Esophagus squamous epithelium (tissue), 5 donors: Measurements from ENCODE around the gene CAMTA1. TPM values are rescaled to one million over a fixed set of nuclear protein-coding genes. Genes with fewer than 3 reads are reported as not detected.

Experiments used
- DNase-seq: peaks from one replicate; lab custom pipeline; 2025; lab: John Stamatoyannopoulos, UW
- H3K27ac ChIP-seq, 4 donors: fragments of 200-600 bp; sonication (generic); one replicate each; pipeline ENCODE4 v1.5.1; 2016 to 2019; ENCODE audit warnings: mild to moderate bottlenecking in 1 of 4
- H3K27me3 ChIP-seq, 4 donors: fragments of 200-600 bp; sonication (generic); 1 replicate in 3 of 4; 2 replicates in 1 of 4; pipeline versions ENCODE4 v1.5.1 to v1.6.0; 2017 to 2021; ENCODE audit warnings: antibody characterized with exemption in 1 of 4
- H3K36me3 ChIP-seq, 3 donors: fragments of 200-600 bp; sonication (generic); one replicate each; pipeline ENCODE4 v1.5.1; 2016 to 2019
- H3K4me1 ChIP-seq, 3 donors: fragments of 200-600 bp; sonication (generic); one replicate each; pipeline ENCODE4 v1.5.1; 2017 to 2019
- H3K4me3 ChIP-seq, 4 donors: fragments of 200-600 bp; sonication (generic); 1 replicate in 3 of 4; 2 replicates in 1 of 4; pipeline ENCODE4 v1.5.1; 2016 to 2019; ENCODE audit warnings: mild to moderate bottlenecking in 2 of 4, moderate library complexity in 1 of 4
- H3K9me3 ChIP-seq, 3 donors: fragments of 200-600 bp; sonication (generic); one replicate each; pipeline ENCODE4 v1.5.1; 2016 to 2019
- POLR2A ChIP-seq, 4 donors: fragments of 450-650 bp; IDR thresholded peaks; one replicate each; pipeline ENCODE4 v1.6.1; 2017; ENCODE audit warnings: antibody characterized with exemption in 4 of 4, mild to moderate bottlenecking in 4 of 4, moderate library complexity in 3 of 4
- WGBS, 2 donors: methylation state at CpG; one replicate each; pipeline ENCODE4 v1.1.5; 2018; 5-methylcytosine and 5-hydroxymethylcytosine counted together
- intact Hi-C: fragments of 100-400 bp; cut with DNase I; formaldehyde crosslinking; loops from one replicate; pipeline ENCODE4 v1.15.0; 2022
- total RNA-seq, 4 donors: library from RNA; depleted of rRNA; stranded (reverse); fragments of >200 nt; gene quantifications; one replicate each; pipeline ENCODE4 v1.1.0, GENCODE V29; 2016
- TF ChIP-seq, protein P1 (sequence below), 6 experiments: fragments of 450-650 bp in 4 of 6; fragments of 200-600 bp in 2 of 6; sonication (generic) in 2 of 6; IDR thresholded peaks; one replicate each; pipeline ENCODE4 v1.5.1; 2016 to 2019; ENCODE audit warnings: antibody characterized with exemption in 6 of 6, mild to moderate bottlenecking in 4 of 6, moderate library complexity in 4 of 6
- donor health status: DM: yes; HTN: yes; CAD: no.

Gene CAMTA1
- total RNA-seq, 4 donors from 2014 or later, result 31.3 to 77.4 (median 45.9) TPM

DNA sequence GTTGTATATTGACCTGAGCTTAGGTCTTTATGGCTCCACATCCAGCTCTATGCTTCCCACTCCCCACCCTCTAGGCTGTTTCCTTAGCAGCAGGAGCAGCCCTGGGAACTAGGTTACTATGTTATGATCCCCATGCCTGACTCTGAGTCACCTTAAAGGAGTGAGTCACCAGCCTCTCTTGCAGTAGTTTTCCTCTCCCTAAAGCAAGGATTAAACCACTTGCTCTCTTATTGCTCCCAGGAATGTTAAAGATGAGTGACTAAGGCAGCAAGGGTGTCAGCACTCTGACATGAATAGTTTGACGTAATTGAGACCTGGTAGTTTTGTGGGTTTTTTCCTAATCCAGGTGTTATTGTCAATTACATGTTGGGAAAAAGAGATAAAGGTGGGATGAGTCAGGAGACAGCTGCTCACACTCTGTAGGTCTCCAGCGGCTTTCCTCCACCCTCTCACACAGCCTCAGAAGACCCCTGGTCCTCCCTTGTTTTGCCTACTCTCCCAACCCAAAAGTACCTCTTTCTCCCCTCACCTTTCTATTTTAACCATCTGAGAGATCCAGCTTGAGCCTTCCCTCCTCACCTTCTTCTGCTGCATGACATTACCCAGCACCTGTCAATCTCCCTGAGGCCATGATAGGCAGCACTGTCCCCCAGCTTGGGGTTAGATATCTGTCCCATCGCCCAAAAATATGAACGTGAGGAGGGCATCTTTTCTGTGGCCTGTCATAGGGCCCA is 616.7 kb downstream of the CAMTA1 start:
- Histone ChIP-seq H3K4me1 (peaks cover 0 to 7% (median 7%) of the 10 kb centered on the region in 3 donors), H3K9me3 (peaks cover 0 to 10% (median 0%) of the 10 kb centered on the region in 3 donors), H3K4me3 (no peak overlapping the region), H3K27me3 (peaks cover 0 to 44% (median 0%) of the 10 kb centered on the region in 4 donors), H3K27ac (no peak overlapping the region), H3K36me3 (no peaks in the 10 kb centered on the region)
- no peak for DNase-seq
- TF ChIP-seq POLR2A (IDR thresholded peaks at IDR 0.05), result no peak
- TF ChIP-seq, protein P1, sequence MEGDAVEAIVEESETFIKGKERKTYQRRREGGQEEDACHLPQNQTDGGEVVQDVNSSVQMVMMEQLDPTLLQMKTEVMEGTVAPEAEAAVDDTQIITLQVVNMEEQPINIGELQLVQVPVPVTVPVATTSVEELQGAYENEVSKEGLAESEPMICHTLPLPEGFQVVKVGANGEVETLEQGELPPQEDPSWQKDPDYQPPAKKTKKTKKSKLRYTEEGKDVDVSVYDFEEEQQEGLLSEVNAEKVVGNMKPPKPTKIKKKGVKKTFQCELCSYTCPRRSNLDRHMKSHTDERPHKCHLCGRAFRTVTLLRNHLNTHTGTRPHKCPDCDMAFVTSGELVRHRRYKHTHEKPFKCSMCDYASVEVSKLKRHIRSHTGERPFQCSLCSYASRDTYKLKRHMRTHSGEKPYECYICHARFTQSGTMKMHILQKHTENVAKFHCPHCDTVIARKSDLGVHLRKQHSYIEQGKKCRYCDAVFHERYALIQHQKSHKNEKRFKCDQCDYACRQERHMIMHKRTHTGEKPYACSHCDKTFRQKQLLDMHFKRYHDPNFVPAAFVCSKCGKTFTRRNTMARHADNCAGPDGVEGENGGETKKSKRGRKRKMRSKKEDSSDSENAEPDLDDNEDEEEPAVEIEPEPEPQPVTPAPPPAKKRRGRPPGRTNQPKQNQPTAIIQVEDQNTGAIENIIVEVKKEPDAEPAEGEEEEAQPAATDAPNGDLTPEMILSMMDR (IDR thresholded peaks at IDR 0.05), result no peak
- WGBS, 2 donors, result 48 to 52% methylated on average over 4 of the region's 4 CpGs
- intact Hi-C loops, result no loop called here

DNA sequence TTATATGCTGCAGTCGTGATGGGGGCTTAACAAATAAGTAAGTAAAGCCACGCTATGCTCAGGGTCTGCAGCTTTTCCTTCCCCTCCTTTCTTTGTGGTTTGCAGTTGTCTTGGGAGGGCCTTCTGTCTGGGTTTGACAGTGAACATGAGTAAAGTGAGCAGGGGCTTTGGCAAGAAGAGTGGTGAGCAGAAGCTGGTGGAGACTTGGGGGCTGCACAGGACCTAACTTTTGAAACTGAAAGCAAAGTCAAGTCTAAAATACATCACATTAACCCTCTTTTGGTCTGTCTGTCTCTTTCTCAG is 617.2 kb downstream of the CAMTA1 start:
- peaks cover 0 to 10% (median 0%) of the 10 kb centered on the region in 3 donors for H3K9me3 ChIP-seq
- no peak for DNase-seq
- WGBS, 2 donors, result 92 to 93% methylated on average over 2 of the region's 2 CpGs
- H3K4me1 ChIP-seq, result peaks cover 0 to 7% (median 7%) of the 10 kb centered on the region in 3 donors
- H3K27me3 ChIP-seq, result peaks cover 0 to 44% (median 0%) of the 10 kb centered on the region in 4 donors
- no peaks in the 10 kb centered on the region for H3K36me3 ChIP-seq
- TF ChIP-seq, protein P1 (IDR thresholded peaks at IDR 0.05), result no peak
- no peak for TF ChIP-seq POLR2A (IDR thresholded peaks at IDR 0.05)
- intact Hi-C loops, result no loop called here
- no peak overlapping the region for H3K27ac ChIP-seq
- H3K4me3 ChIP-seq, result no peak overlapping the region

DNA sequence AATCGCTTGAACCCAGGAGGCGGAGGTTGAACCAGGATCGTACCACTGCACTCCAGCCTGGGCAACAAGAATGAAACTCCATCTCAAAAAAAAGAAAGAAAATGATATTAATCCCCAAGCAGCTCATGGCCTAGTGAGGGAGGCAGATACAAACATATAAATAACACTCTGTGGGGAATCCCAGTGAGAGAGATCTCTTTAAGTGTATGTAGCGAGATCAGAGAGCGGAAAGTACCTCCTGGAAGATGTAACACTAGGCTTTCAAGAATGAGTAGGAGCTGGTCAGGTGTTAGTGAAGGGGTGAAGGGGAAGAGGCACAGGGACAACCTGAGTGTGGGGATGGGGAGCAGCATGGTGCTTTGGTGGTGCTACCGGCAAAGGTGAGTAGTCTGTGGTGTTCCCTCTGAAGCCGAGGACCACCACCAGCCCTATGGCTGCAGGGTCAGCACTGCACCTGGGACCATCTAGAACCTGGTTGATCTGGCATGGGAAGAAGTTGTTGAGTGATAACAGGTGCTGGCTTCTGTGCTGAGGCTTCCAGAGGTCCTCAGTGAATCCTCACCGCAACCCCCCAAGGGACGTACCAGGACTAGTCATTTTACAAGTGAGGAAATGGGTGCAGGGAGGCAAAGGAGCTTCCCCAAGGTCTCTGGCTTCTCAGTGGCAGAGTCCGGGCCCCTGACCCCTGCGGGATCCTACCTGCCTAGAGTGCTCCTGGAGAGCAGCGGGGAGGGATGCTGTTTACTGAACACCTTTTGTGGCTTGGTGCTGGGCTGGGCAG is 618.2 kb downstream of the CAMTA1 start:
- Histone ChIP-seq H3K9me3 (peaks cover 0 to 10% (median 0%) of the 10 kb centered on the region in 3 donors), H3K27me3 (peaks cover 0 to 44% (median 0%) of the 10 kb centered on the region in 4 donors), H3K36me3 (no peaks in the 10 kb centered on the region), H3K4me3 (no peak overlapping the region), H3K27ac (no peak overlapping the region), H3K4me1 (peaks cover 0 to 7% (median 7%) of the 10 kb centered on the region in 3 donors)
- 82 to 95% methylated on average over 10 to 12 of the region's 12 CpGs for WGBS, 2 donors
- DNase-seq, result no peak
- intact Hi-C loops, result no loop called here
- no peak for TF ChIP-seq POLR2A (IDR thresholded peaks at IDR 0.05)

DNA sequence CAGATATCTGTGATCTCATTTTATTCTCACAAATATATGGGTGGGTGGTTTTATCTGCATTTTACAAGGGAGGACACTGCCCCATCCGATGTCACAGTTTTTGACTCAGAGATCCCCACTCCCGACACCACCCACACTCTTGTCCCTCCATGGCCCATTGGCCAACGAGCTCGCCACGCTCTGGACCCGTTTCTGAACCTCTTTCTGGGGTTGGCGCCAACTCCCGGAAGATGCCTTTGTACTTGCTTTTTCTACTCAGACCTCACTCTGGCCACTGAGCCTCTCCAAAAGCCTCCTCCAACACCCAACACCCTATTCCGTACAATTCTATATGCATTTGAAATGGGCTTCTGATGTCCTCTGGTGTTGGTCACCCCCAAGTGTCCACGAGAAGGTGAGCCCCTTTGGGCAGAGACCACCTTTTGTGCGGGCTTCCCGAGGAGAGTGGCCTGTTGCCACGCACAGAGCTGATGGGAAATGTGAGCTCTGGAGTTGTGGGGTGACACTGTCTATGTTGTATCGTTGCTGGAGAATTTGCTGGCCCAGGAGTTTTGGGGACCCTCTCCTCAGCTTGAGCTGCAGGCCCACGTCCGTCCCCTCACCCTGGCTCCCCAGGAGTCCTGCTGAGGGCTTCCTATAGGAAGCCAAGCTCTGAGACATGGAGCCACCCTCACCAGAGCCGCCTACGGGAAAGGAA is 618.9 kb downstream of the CAMTA1 start:
- DNase-seq, result no peak
- no peak overlapping the region for H3K27ac ChIP-seq
- intact Hi-C loops, result no loop called here
- H3K4me3 ChIP-seq, result no peak overlapping the region
- peaks cover 0 to 42% (median 0%) of the 10 kb centered on the region in 4 donors for H3K27me3 ChIP-seq
- H3K4me1 ChIP-seq, result peaks cover 0 to 7% (median 7%) of the 10 kb centered on the region in 3 donors
- WGBS, 2 donors, result 81 to 91% methylated on average over 8 to 15 of the region's 18 CpGs
- peaks cover 0 to 9% (median 0%) of the 10 kb centered on the region in 3 donors for H3K9me3 ChIP-seq
- TF ChIP-seq POLR2A (IDR thresholded peaks at IDR 0.05), result no peak
- TF ChIP-seq, protein P1 (IDR thresholded peaks at IDR 0.05), result no peak
- no peaks in the 10 kb centered on the region for H3K36me3 ChIP-seq

DNA sequence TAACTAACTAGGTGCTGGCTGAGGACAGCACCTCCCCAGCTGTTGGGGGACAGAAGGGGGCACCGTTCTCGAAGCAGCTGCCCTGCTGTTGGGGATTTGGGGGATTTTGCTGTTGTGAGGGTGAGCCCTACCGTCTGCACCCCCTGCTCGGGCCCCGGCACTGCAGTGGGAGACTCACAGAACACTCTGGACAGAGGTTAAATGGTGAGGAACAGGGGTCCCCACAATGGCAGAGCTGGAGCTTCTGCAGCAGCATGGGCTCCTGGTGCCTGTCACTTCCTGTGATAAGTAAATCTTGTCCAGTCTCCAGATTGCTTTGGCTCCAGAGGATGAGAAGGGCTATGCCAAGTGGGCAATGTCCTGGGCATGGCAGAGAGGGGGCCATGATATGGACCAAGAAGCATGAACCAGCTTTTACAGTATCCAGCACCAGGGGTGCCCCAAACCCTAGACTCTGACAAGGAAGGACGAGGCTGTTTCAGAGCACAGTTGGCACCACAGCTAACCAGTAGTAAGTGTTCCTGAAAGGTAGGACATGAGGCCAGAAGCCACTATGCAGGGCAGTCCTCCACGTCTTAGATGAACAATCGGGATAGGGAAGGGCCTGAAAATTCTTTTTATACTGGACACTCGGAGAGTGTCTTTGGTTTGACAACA is 620.7 kb downstream of the CAMTA1 start:
- no peak for DNase-seq
- H3K36me3 ChIP-seq, result no peaks in the 10 kb centered on the region
- TF ChIP-seq, protein P1 (IDR thresholded peaks at IDR 0.05), result no peak
- no peak for TF ChIP-seq POLR2A (IDR thresholded peaks at IDR 0.05)

More for the DNA sequence above, 620.7 kb downstream of the CAMTA1 start:
- intact Hi-C loops, result no loop called here
- Histone ChIP-seq H3K27me3 (peaks cover 0 to 31% (median 0%) of the 10 kb centered on the region in 4 donors), H3K4me3 (no peak overlapping the region), H3K27ac (no peak overlapping the region), H3K9me3 (no peaks in the 10 kb centered on the region), H3K4me1 (peaks cover 0 to 7% (median 7%) of the 10 kb centered on the region in 3 donors)
- 77 to 100% methylated on average over 1 to 7 of the region's 9 CpGs for WGBS, 2 donors
